Measurements from ENCODE around the gene A1BG.

A1BG gene

GRCh38 chr19:58361900-58362271 lies 8.6 kb upstream of the A1BG start:
- H3K27ac ChIP-seq: peak overlapping the region; percentile 88
- TF ChIP-seq CTCF (conservative IDR thresholded peaks at IDR 0.05) (no peak), ZFX (IDR thresholded peaks at IDR 0.05) (no peak)

- H3K27ac ChIP-seq: no peak overlapping the region
- TF ChIP-seq CTCF (conservative IDR thresholded peaks at IDR 0.05): no peak
- TF ChIP-seq ZFX (IDR thresholded peaks at IDR 0.05): no peak
Measured at GRCh38 chr19:58357481-58358145, 4.3 kb upstream of the A1BG start.

- no peak for TF ChIP-seq CTCF (conservative IDR thresholded peaks at IDR 0.05)
- no peak for TF ChIP-seq ZFX (IDR thresholded peaks at IDR 0.05)
- H3K27ac ChIP-seq: no peak overlapping the region
Measured at GRCh38 chr19:58356766-58357480, 3.6 kb upstream of the A1BG start.

- H3K27ac ChIP-seq: no peak overlapping the region
- TF ChIP-seq ZFX (IDR thresholded peaks at IDR 0.05) (no peak), CTCF (conservative IDR thresholded peaks at IDR 0.05) (no peak)
Measured at GRCh38 chr19:58355908-58356765, 2.8 kb upstream of the A1BG start.

GRCh38 chr19:58355215-58355796 lies 2.0 kb upstream of the A1BG start:
- TF ChIP-seq CTCF (conservative IDR thresholded peaks at IDR 0.05) (no peak), ZFX (IDR thresholded peaks at IDR 0.05) (no peak)
- no peak overlapping the region for H3K27ac ChIP-seq

GRCh38 chr19:58354478-58355030 lies 1.3 kb upstream of the A1BG start:
- H3K27ac ChIP-seq: no peak overlapping the region
- TF ChIP-seq CTCF (conservative IDR thresholded peaks at IDR 0.05) (no peak), ZFX (IDR thresholded peaks at IDR 0.05) (no peak)
